KBM-7 (cell line): ENCODE data around the gene GRHL3.

Experiments used
- DNase-seq: peaks from one replicate; pipeline ENCODE4 v3.0.0-alpha.2; 2015
- in situ Hi-C: fragments of 300-500 bp; cut with MboI; formaldehyde crosslinking; loops from 2 replicates; pipeline ENCODE4 v1.14.3; 2020; ENCODE audit warnings: low sequenced_read_pairs, low pct_unique_long_range_greater_than_20kb, mixed read lengths

The GRHL3 gene

DNA sequence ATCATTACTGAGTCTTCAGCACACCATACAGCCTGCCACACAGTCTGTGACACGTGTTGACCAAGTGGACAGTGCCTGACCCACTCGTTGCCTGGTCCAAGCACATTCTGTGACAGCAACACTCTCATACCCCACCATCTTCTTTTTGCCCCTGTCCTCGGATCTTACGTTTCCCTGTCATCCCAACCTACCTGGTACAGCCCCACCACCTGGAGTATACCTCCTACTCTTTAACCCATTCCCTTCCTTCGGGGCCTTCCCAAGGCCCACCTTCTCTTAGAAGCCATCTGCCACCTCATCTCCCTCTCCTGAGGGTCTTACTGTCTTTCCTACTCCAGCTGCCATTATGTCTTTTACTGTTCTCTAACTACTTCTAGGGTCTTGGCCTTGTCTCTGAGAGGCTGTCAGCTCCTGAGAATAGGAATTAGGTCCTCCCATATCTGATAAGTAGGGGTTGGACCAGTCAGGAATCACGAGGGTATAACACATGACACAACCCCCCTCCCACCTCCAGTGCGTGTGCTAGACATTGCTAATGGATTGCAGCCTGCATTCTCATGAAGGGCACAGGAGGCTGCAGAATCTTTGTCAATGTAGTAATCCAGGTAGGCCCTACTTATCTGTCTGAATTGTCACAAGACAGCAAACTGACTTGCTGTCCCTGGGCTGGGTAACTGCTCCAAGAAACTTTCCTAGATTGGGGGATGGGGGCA is 13.0 kb downstream of the GRHL3 start:
- DNase-seq: no peak
- in situ Hi-C loops: no loop called here

- in situ Hi-C loops: no loop called here
- DNase-seq: no peak
These were observed 16.9 kb downstream of the GRHL3 start for GRCh38 chr1:24336075-24336474.

- no peak for DNase-seq
- in situ Hi-C loops: no loop called here
These were observed 18.3 kb downstream of the GRHL3 start for GRCh38 chr1:24337455-24337854.

DNA sequence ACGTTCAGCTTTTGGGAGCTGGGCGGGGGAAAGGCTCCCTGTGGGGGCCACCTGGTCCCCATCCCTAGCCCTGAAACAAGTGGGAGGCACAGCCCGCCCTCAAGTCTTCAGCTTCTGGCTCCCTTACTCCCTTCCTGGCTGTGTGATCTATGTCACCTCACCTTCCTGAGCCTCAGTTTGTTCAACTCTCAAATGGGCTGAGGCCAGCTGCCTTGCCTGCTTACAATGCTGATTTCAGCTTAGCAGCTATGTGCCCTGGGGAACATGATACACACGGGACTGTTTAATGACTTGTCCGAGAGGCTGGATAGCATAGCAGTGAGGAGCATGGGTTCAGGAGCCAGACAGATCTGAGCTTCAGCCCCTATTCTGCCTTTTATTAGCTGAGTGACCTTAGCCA is 19.3 kb downstream of the GRHL3 start:
- DNase-seq: no peak
- in situ Hi-C loops: no loop called here

DNA sequence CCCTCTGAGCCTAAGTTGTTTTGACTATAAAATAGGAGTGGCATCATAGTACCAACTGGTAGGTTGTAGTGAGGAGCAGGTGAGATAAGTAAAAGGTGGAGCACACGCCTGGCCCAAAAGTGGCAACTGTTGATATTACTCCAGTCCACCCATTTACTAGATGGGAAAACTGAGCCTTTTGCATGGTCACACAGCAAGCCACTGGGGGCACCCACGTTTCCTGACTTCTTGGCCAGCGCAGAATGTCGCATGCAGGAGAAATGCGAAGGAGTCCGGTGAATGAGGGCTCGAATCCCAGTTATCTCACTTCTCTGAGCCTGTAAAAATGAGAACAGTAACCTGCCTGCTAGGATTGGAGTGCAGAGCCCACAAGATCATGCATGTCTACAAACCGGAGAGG is 20.8 kb downstream of the GRHL3 start:
- in situ Hi-C loops: no loop called here
- DNase-seq: no peak

- no peak for DNase-seq
- in situ Hi-C loops: no loop called here
These were observed 21.6 kb downstream of the GRHL3 start for GRCh38 chr1:24340770-24341169.

- no peak for DNase-seq
These were observed 22.1 kb downstream of the GRHL3 start for GRCh38 chr1:24341260-24341659.

GRCh38 chr1:24343412-24344089 is 24.4 kb downstream of the GRHL3 start:
- no peak for DNase-seq
- in situ Hi-C loops: no loop called here

More at GRCh38 chr1:24341260-24341659, 22.1 kb downstream of the GRHL3 start:
- in situ Hi-C loops: no loop called here

GRCh38 chr1:24344090-24344742 is 25.1 kb downstream of the GRHL3 start:
- in situ Hi-C loops: no loop called here
- DNase-seq: no peak

GRCh38 chr1:24345334-24345733 is 26.2 kb downstream of the GRHL3 start:
- in situ Hi-C loops: no loop called here
- peak; percentile 24 for DNase-seq

DNA sequence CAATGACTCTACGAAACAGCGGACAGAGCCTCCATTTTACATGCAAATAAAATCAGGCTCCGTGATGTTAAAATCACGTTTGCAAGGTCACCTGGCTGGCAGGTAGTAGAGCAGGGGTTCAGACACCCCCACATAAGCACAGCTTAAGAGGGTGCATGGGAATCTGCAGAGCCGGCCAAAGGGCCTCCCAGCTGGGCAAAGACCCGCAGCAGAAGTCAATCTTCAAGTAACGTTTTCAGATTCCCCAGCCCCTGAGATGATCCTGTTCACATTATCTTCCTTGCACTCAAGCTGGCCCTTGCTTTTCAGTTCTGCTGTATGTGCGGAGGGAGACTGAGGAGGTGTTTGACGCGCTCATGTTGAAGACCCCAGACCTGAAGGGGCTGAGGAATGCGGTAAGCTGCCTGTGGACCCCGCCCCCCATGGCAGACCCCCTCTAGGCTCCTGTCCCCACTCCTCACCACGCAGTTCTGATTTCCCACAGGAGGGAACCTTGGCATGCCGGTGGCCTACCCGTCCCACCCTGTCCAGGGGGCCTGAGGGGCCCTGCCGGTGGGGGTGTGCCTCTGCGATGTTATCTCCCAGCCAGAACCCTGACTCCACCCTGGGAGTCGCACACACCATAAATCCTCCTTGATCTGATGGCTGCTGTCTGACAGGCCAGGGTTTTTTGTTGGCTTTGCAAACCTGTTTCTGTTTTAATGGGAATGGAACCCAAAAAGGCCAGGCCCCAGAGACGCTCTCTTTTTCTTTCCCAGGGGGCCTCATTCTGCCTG is 28.2 kb downstream of the GRHL3 start:
- DNase-seq: no peak
- in situ Hi-C loops: no loop called here

- in situ Hi-C loops: no loop called here
- no peak for DNase-seq
These were observed 29.0 kb downstream of the GRHL3 start for GRCh38 chr1:24348196-24348595.

DNA sequence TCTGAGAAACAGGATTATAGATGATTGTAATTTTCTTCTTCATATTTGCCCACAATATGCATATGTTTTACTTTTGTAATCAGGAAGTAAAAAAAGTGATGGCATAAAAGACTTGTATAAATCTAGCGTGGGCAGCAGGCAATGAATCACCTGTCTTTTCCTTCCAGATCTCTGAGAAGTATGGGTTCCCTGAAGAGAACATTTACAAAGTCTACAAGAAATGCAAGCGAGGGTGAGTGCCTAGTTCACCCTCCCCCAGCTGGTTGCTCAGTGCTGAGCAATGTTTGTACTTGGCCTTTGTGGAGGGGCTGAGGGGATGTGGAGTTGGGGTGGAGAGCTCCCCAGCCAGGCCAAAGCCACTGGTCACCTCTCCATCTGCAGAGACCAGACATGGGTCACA is 30.7 kb downstream of the GRHL3 start:
- in situ Hi-C loops: no loop called here
- no peak for DNase-seq

GRCh38 chr1:24351247-24351646 is 32.1 kb downstream of the GRHL3 start:
- in situ Hi-C loops: no loop called here
- no peak for DNase-seq

DNA sequence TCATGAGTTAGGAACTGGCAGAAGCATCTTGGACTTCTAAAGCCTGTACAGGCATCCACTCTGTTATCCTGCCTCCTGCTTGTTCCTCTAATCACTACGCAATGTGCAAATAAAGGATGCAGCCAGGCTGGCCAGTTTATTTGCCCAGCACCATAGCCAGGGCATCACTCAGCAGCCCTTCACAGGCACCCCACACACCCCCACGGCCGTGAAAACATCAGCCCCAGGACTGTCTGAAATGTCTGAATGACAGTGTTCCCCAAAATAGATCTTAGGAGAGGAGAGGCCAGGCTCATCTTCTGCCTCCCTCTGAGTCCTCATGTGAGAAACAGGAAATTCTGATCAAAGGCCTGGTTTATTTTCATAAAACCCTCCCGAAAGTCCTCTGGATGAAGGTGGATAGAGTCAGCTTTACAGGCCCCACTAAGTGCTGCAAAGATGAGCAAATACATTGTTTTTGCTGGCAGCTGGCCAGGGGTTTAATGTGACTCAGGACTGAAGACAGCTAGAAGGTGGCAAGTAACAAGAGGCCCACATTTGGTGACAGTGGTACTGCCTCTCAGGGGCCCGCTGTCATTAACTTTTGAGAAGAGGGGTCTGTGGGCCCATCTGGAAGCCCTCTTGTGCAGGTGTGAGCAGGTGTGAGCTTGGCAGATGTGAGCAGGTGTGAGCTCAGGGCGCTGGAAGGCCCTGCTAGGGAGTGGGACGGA is 32.9 kb downstream of the GRHL3 start:
- DNase-seq: no peak
- in situ Hi-C loops: no loop called here

GRCh38 chr1:24353292-24353891 is 34.2 kb downstream of the GRHL3 start:
- in situ Hi-C loops: no loop called here
- no peak for DNase-seq

DNA sequence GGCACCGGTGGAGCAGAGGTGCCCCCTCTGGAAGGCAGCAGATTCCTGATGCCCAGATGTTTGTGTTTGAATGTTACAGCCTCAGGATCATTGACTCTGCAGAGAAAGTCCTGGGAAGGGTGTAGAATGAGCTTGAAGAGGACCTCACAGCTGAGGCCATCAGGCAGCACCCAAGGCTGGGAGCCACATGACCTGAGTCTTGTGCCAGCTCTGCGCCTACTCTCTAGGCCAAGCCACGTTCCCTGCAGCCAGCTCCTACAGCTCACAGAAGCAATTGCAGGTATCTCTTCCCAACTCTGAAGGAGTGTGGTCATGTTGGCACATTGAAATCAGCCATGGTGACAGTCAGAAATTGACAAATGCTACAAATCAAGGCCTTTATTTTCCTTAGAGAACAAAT is 36.3 kb downstream of the GRHL3 start:
- in situ Hi-C loops: no loop called here
- no peak for DNase-seq

GRCh38 chr1:24357038-24357437 is 37.9 kb downstream of the GRHL3 start:
- in situ Hi-C loops: no loop called here
- DNase-seq: no peak

GRCh38 chr1:24360681-24361080 is 41.5 kb downstream of the GRHL3 start:
- in situ Hi-C loops: no loop called here
- no peak for DNase-seq
